HG03103 (cell line): ENCODE measurements around the gene PLEKHA6.

Source experiments
- ATAC-seq: cut with Tn5 transposase; IDR thresholded peaks from one replicate; pipeline ENCODE4 v1.9.1; 2021; ENCODE audit warnings: low read depth; ENCODE audit not compliant: unreplicated experiment

The PLEKHA6 gene

GRCh38 chr1:204357551-204358490 lies 1.9 kb downstream of the PLEKHA6 start:
- no peak for ATAC-seq

DNA sequence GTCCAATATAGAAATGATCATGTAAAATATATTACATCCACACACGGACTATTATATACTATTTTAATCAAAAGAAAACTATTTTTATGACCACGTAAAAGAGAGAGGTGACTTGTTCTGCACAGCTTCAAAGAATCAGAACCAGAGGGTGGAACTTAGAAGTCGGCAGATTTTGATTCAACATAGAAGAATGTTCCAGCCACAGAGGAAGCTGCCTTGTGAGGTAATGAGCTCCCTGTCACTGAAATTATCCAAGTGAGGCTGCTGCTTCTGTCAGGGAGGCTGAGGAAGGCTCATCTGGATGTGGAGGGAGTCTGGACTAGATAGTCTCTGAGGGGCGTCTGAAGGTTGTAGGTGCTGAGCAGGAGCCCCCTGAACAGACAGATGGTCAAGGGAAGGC lies 2.7 kb downstream of the PLEKHA6 start:
- no peak for ATAC-seq

GRCh38 chr1:204355913-204356312 lies 3.8 kb downstream of the PLEKHA6 start:
- no peak for ATAC-seq

GRCh38 chr1:204354579-204354978 lies 5.2 kb downstream of the PLEKHA6 start:
- ATAC-seq = no peak

DNA sequence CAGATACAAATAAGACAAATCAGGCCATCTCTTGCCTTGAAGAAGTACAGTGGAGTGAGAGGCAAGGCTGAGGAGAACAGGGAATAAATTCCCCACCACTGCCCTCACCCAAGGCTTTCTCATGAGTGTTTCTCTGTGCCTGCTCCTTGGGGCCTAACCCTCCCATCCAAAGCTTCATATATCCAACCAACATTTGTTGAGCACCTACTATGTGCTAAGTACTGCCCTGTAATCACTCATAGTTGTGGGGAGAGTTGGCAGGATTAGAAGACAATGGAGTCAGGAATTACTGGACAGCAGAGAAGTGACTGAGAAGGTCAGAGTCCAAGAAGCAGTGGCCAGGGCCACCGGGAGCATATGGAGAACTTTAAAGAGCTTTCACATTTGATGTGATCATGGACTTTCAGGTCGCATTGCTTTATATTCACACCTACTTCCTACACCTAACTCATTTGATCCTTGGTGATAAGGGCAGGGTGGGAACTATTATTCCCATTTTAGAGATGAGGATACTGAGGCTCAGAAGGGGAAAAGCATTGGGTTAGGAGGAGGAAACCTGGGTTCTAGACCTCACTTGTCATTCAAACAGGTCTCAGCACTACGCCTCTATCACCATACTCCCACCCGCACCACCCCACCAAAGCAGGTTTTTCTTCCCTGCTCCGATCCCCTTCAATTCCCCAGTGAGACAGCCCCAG lies 6.4 kb downstream of the PLEKHA6 start:
- no peak for ATAC-seq

DNA sequence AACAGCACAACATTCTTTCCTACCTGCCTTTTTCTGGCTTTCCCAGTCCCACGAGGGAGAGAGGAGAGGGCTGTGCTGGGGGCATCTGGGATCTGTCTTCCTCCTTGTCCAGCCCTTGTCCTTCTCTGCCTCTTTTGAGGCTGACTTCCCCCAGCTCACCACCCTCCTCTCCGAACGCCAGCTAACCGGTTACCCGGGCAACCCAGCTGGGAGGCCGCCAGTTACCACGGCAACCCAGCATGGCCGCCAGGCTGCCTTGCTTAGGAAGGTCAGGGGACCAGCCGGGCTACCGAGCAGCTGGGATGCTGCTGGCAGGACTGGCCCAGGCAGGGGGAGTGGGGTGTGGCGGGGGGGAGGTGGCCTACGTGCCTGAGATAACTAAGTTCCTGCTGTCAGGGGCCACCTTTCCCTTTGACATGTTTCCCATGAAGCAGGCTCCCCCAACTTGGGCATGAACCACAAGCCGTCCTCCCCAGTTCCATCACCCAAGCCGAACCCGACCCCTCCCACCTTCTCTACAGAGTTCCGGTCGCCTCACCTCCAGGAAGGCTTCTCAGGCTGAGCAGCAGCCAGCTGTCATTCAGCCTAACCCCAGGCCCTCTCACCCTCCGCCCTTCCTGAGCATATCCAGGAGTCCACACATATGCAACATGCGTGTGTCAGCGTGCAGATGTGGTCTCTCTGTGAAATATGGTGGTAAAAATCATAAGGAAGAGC lies 8.7 kb downstream of the PLEKHA6 start:
- ATAC-seq = no peak

GRCh38 chr1:204350312-204350711 lies 9.4 kb downstream of the PLEKHA6 start:
- no peak for ATAC-seq

DNA sequence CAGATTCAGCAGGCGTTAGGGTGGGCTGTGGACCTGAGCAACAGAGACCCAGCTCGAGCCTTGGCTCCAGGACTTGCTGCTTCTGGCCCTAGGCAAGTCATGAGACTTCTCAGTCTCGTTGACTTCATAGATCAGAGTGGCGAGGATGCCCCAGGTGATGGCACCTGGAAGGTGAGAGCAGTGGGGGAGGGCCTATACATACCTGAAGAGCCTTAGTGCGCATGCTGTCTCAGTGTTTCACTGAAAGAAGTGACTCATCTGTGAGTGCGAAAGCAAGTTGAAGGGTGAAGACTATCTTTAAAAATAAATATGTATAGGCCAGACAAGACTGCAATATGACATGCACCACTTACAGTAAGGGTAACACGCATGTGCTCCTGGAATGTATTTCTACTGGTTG lies 10.1 kb downstream of the PLEKHA6 start:
- no peak for ATAC-seq

DNA sequence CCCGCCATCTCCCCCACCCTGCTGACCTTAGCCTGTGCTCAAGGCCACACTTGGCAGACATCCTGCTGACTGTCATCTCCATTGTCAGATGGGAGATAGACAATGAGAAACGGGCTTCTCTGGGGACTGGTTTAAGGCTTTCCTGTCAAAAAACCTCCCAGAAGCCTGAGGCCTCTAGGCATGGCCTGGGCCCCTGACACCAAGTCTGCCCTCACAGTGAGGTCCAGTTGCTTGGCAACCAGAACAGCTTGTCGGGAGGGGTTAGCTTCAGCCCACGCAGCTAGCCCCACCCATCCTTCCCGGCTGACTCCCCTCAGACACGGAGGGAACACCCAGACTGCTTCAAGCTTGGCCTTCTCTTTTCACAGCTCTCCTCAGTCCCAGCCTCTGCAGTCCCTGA lies 11.0 kb downstream of the PLEKHA6 start:
- ATAC-seq = no peak

DNA sequence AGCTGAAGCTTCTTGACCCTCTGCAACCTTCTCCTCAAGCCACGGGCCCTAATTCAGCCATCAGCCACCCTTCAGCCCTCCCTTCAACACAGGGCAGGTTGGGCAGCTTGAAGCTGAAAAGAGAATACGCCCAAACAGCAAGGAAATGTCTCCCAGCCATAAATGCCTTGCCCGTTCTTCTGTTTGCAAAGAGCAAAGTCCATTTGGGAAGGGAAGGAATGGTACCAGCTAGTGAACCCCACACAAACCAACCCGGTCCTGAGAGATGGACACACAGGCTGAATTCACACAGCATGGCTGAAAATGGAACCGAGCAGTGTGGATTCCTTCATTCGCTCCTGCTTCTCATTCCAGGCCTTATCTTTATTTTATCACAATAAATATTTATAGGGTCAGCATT lies 11.5 kb downstream of the PLEKHA6 start:
- no peak for ATAC-seq

GRCh38 chr1:204345941-204346645 lies 13.6 kb downstream of the PLEKHA6 start:
- no peak for ATAC-seq

- ATAC-seq = no peak
These were observed 14.3 kb downstream of the PLEKHA6 start for GRCh38 chr1:204345438-204345841.

DNA sequence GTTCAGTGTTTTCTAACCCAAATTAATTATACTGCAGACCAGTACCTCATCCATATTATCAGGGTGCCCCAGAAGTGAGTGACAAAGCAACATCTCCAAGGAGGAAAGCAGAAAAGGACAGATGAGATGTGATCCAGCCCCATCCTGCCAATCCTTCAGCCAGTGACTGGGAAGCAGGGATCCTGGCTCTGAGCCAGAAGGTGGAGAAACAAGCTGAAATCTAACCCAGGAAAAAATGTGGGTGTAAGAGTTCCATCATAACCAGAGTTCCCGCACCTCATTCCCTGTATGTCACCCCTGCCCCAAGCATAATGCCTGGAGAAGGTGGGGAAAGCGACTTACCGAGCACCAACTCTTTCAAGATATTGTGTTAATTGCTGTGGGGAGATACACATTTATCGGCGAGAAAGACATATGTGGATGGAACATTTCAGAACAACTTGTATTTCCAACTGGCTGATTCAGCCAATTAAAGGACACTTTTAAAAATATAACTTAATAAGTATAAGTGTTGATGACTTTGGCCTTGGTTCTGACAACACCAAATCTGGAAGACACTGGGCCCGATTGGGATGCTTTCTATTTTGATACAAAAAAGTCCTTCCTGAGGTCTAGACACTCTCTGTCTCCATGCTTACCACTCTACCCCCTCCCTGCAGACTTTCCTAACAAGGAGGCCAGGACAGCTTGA lies 14.9 kb downstream of the PLEKHA6 start:
- ATAC-seq = no peak

DNA sequence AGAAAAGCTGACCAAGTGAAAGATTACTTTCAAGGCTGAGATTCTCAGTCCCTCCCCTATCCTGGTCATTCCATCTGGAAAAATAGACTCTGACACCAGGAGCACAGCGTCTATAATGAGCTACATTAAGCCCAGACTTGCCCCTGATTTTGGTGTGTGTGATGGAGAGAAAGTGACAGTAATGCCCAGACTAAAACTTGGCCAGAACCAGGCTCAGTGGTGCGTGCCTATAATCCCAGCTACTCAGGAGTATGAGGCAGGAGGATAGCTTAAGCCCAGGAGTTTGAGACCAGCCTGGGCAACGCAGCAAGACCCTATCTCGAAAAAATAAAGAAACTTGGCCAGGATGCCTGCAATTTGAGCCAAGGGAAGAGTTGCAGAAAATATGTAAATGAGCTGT lies 15.9 kb downstream of the PLEKHA6 start:
- no peak for ATAC-seq

DNA sequence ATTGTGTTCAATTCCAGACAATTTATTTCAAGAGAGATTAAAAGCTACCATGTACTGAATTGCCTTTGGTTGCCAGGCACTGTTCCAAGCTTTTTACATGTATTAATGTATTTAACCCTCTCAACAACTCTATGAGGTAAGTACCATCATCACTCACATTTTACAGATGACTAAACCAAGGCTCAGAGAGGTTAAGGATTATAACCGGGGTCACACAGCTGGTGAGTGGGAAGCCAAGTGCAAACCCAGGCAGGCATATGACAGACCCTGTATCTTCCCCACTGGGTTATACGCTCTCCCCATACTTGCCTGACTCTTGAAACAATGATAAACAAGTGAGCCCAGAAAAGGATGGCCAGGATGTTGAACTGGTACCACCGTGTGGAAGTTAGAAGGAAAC lies 16.5 kb downstream of the PLEKHA6 start:
- no peak for ATAC-seq

DNA sequence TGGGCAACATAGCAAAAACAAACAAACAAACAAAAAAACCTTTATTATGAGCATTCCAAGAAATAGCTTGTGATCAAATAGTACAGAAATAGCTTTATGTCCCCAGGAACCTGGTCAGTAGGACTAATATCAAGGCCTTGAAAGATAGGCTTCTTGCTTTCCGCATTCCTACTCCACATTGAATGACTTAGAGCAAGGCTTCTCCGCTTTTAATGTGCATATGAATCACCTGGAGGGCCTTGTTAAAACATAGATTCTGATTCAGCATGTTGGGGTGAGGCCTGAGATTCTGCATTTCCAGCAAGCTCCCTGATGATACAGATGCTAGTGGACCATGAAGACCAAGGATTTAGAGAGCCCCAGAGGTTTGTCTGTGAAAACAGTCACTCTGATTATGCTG lies 17.4 kb downstream of the PLEKHA6 start:
- ATAC-seq = no peak

GRCh38 chr1:204341380-204341779 lies 18.3 kb downstream of the PLEKHA6 start:
- no peak for ATAC-seq

- no peak for ATAC-seq
These were observed 19.4 kb downstream of the PLEKHA6 start for GRCh38 chr1:204340081-204340889.

- ATAC-seq = no peak
These were observed 20.2 kb downstream of the PLEKHA6 start for GRCh38 chr1:204339541-204339940.
